Activated T-cell treated with anti-CD3 and anti-CD28 coated beads for 4 hours (primary cell): ENCODE data around the gene ARHGDIA.

ENCODE experiments used
- DNase-seq: peaks from one replicate; pipeline ENCODE4 v3.0.0-alpha.2; 2020

ARHGDIA gene

GRCh38 chr17:81863833-81864768 is 7.0 kb downstream of the ARHGDIA start:
- DNase-seq, result no peak

DNA sequence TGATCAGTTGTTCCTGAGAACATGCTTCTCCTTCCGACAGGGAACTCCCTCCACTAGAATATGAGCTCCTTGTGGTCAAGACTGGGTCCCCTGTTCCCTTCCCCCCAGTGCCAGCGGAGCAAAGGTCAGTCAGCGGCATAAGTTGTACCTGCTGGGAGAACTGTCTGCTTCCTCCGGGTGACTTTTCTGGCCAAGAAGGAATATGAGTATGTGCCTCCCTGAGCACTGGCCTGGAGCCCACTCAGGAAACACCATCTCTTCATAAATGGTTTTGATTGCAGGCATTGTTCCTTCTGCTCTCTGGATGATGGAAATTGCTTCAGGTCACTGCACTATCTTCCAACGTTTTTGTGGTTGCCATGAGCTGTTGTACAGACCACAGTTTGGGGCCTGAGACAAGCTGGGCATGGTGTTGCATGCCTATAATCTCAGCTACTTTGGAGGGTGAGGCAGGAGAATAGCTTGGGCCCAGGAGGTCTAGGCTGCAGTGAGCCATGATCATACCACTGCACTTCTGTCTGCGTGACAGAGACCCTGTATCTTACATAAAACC is 7.9 kb downstream of the ARHGDIA start:
- DNase-seq, result no peak

DNA sequence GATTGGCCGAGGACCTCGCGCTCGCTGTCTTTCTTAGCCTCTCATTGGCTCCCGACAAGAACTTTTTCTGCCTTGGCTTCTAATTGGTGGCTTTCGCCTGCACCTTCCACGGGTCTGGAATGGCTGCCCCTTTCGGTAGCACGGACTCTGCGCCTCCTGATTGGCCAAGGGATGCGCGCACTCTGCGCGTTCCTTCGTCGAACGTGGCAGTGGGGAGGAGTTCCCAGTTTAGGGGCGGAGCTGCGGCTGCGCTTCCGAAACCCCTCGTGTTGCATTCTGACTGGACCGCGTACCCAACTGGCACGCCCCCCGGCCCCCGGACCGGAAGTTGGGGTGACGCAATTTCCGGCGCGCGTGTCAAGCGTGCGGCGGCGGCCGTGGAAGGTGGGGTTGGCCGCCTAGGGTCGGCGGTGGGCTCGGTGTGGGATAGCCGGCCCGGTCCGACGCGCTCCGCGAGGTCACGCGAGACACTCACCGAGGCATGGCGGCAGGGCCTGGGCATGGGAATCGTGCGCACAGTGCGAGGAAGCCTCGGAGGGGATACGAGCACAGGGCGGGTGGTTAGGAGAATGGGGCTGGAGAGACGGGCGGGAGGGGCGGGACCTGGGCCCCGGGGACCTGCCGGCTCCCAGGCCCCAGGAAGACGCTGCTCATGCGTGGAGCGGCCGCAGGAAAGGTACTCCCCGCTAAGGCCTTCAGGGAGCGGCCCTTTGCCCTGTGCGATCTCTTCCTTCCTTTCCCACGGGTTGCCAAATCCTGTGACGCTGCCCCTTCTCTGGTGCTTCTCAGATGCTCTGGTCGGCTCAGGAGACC is 10.2 kb downstream of the ARHGDIA start:
- DNase-seq, result peak; percentile 98

- DNase-seq, result peak; percentile 5
Observed at GRCh38 chr17:81859906-81860755, 11.0 kb downstream of the ARHGDIA start, which contains the start of gene P4HB. P4HB (minus strand) TSS chr17:81860535; CDS start chr17:81860471, 64 bp downstream.

DNA sequence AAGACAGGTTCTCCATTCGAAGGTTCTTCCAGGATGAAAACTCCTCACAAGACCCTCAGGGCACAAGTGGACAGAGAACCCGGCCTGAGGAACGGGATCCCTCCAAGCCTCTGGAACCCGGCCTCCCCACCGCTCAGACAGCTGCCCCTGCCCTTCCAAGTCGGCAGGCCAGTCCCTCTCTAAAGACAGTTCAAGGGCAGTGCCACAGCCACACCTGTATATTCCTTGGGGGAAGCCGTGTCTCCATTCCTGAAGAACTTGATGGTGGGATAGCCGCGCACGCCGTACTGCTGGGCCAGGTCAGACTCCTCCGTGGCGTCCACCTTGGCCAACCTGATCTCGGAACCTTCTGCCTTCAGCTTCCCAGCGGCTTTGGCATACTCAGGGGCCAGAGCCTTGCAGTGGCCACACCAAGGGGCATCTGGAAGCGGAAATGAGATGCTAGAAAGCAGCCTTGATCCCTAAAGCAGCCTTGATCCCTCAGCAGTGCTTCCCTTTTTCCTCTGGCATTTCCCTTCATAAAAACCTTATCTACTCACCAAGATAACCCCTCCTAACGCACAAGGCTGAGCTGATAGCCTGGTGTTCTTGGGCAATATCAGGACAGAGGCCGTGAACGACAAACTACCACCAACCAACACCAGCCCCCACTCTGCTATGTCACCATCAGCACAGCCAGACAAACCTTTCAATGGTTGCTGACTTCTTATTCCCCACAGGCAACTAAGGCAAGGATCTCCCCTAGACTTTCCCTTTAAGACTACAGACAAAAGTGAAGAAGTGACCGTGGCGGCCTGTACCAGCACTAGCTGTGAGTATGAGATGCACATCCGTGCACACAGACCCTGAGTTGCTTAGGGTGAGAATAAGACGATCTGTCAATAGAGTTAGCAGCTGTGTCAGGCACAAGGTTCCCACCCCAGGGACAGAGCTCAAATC is 11.9 kb downstream of the ARHGDIA start:
- no peak for DNase-seq

- no peak for DNase-seq
Observed at GRCh38 chr17:81858170-81858966, 12.8 kb downstream of the ARHGDIA start.

DNA sequence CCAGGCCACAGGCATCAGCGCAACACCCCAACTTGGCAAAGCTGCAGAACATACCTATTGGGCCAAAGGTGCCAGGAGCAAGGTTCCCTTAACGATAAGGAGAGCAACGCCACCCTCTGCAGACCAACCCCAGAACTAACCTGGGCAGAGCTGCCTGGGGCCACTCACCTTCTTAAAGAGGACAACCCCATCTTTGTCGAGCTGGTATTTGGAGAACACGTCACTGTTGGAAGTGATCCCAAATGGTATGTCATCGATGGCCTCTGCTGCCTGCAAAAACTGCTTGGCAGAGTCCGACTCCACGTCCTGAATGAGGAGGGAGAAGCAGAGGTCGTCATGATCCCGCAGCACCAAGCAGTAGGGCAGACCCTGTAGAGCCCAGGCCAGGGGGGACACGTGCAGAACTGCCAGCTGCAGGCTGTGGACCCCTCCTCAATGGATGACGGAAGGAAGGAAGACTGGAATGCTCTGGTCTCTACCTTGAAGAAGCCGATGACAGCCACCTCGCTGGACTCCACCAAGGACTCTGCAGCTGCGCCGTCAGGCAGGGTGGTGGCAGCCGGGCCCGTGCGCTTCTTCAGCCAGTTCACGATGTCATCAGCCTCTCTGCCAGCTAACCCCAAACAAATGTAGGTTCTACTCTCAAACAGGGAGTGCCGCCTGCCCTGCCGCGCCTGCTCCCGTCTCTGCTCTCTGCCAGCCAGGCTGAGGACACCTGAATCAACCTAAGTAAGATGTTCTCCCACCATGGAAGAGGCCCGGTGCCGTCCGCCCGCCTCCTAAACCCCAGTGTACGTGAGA is 16.0 kb downstream of the ARHGDIA start:
- DNase-seq, result no peak

- no peak for DNase-seq
Observed at GRCh38 chr17:81852237-81852636, 18.9 kb downstream of the ARHGDIA start.

- no peak for DNase-seq
Observed at GRCh38 chr17:81851423-81851822, 19.7 kb downstream of the ARHGDIA start.

DNA sequence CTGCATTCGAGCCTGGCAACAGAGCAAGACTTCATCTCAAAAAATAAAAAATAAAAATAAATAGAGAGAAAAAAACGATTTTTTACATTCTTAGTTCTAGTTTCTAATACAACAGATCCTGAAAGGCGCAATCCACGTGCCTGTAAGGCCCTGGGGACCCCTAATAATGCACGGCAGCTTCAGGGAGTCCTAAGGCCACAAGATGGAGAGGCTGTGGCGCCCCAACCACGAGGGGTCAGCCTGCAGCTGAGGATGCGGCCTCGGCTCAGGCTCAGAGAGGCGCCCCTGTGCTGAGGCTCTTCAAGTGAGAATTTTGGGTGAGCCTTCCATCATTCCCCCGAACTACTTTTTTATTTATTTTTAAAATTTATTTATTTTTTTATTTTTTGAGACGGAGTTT is 21.7 kb downstream of the ARHGDIA start:
- DNase-seq, result no peak

GRCh38 chr17:81846743-81847689 is 24.1 kb downstream of the ARHGDIA start:
- no peak for DNase-seq

DNA sequence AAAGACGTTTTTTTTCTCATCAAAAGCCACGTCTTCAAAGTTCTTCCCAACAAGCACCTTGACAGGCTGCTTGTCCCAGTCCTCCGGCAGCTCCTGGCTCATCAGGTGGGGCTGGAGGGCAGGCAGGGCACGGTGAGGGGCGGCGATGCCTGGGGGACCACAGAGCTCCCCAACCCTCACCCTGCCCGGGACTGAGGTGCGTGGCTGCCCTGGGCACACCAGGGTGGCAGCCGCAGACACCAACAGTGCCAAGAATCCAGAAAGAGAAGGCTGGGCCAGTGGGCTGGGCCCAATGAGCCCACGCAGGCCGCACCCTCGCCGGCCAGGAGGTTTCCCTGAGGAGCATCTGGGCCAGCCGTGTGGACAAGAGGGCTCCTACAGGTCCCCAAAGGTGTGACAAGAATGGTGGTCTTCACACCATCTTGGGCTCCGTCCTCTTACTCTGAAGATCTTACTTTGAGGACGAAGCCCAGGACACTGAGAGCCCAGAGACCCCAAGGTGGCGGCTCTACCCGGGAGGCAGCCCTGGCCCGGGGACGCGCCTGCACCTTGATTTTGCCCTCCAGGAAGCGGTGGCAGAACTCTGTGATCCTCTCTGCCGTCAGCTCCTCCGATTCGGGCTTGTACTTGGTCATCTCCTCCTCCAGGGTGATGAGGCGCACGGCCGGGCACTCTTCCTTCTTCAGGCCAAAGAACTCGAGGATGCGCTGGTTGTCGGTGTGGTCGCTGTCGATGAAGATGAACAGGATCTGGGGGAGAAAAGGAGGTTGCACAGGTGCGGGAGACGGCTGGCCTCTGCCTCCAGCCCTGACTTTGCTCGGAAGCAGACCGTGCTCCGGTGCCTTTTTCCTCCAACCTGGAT is 25.0 kb downstream of the ARHGDIA start:
- DNase-seq, result no peak

DNA sequence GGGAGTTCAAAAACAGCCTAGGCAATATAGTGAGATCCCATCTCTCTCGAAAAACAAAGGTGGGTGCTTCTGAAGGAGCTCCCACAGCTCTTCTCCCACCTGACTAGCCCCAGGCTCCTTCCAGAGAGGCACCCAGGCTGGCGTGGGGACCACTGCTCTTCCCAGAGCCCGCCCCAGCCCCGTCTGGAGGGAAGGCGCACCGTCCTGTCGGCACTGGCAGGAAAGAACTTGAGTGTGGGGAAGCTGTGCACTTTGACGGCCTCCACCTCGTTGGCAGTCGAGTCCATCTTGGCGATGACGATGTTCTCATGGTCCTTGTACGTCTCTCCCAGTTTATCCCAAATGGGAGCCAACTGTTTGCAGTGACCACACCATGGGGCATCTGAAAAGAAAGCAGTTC is 25.8 kb downstream of the ARHGDIA start:
- DNase-seq, result no peak

DNA sequence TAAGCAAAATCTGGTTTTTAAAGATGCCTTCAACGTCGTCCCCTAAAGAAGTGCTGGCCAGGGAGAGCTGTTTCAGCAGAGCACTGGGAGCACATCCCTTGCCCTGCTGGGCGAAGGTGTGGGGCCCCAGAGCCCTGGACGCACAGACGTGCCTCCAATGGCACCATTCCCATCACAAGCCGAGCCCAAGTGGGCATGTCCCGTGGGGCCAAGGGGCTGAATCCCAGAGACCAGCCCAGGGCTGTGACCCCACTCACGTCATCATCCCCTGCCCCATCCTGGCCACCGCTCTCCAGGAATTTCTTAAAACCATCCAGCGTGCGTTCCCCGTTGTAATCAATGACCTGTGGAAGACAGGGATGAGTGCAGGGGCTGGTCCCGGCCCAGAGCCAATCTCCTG is 26.2 kb downstream of the ARHGDIA start:
- DNase-seq, result no peak

DNA sequence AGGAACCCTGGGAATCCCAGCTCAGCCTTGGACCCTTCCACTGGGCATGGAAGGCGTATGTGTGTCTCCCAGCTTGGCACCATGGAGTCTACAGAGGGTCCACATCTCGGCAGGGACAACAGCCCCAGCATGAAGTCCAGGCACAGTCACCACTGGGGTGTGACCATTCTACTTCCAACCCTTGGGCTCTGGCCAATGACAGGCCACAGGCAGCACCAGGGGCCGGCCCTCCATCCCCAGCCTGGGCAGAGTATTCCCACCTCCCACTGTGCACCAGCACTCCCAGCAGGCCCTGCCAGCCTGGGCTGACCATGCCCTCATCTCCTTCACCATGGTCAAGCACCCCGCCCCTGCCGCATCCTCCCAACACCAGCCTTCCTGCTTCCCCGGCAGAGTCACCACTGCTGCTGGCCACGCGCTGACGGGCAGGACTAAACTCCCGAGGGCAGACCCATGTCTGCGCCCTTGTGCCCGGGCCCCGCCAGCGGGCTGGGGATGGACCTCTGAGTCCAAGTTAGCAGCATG is 26.7 kb downstream of the ARHGDIA start:
- DNase-seq, result no peak

DNA sequence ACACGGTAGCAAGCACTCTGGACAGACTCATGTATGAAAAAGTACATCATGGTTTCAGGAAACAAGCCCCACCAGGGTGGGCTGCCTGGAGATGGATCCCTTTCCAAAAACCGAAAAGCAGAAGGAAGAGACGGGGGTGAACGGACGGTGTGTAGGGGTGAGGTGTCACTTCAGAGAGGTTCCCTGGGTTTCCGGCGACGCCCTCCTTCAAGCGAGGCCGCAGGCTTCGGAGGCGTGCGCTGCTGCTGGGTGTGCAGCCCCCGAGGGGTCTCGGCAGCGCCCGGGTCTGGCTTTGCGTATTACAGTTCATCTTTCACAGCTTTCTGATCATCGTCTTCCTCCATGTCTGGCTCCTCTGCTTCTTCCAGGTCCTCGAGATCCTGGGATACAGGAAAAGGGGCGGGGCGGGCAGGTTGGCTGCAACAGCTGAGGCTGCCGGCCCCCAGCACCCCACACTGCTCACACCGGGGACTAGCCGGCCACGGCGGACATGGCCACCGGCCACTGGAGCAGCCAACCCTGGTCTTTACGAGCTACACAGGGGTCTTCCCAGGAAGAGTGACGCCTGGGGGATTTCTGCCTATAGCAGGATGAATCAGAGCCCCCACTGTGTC is 27.3 kb downstream of the ARHGDIA start:
- DNase-seq, result no peak
